ENCODE data around the gene DEGS2.
"Not testable (repeated sequence)": the region's sequence is repeated elsewhere in the genome, so short reads cannot be mapped to it uniquely, and the experiment has no call there.

DNA sequence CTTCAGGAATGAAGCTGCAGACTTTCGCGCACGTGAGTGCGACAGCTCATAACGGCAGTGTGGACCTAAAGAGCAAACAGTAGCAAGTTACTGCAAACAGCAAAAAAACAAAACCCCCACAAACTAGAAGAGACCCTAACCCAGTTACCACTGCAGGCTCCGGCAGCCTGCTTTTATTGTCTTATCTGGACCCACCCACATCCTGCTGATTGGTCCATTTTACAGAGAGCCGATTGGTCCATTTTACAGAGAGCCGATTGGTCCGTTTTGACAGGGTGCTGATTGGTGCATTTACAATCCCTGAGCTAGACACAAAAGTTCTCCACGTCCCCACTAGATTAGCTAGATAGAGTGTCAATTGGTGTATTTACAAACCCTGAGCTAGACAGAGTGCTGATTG lies 48.1 kb upstream of the DEGS2 start:
- not testable (repeated sequence) for TF ChIP-seq POLR2AphosphoS5 (IDR thresholded peaks at IDR 0.05; ENCODE audit: low read depth); EZH2phosphoT487 (IDR thresholded peaks at IDR 0.05; ENCODE audit: unreplicated experiment); ZNF114 (CRISPR knock-in tag; IDR thresholded peaks at IDR 0.05); EZH2 (IDR thresholded peaks at IDR 0.05; ENCODE audit: low read depth, unreplicated experiment); JUNB (IDR thresholded peaks at IDR 0.05; ENCODE audit: unreplicated experiment); STAT1 (IDR thresholded peaks at IDR 0.05; ENCODE audit: unreplicated experiment)
- TF ChIP-seq, protein P1, sequence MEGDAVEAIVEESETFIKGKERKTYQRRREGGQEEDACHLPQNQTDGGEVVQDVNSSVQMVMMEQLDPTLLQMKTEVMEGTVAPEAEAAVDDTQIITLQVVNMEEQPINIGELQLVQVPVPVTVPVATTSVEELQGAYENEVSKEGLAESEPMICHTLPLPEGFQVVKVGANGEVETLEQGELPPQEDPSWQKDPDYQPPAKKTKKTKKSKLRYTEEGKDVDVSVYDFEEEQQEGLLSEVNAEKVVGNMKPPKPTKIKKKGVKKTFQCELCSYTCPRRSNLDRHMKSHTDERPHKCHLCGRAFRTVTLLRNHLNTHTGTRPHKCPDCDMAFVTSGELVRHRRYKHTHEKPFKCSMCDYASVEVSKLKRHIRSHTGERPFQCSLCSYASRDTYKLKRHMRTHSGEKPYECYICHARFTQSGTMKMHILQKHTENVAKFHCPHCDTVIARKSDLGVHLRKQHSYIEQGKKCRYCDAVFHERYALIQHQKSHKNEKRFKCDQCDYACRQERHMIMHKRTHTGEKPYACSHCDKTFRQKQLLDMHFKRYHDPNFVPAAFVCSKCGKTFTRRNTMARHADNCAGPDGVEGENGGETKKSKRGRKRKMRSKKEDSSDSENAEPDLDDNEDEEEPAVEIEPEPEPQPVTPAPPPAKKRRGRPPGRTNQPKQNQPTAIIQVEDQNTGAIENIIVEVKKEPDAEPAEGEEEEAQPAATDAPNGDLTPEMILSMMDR (conservative IDR thresholded peaks at IDR 0.05; ENCODE audit: low read depth in 2 of 2), result not testable (repeated sequence)
- TF ChIP-seq, protein P2, sequence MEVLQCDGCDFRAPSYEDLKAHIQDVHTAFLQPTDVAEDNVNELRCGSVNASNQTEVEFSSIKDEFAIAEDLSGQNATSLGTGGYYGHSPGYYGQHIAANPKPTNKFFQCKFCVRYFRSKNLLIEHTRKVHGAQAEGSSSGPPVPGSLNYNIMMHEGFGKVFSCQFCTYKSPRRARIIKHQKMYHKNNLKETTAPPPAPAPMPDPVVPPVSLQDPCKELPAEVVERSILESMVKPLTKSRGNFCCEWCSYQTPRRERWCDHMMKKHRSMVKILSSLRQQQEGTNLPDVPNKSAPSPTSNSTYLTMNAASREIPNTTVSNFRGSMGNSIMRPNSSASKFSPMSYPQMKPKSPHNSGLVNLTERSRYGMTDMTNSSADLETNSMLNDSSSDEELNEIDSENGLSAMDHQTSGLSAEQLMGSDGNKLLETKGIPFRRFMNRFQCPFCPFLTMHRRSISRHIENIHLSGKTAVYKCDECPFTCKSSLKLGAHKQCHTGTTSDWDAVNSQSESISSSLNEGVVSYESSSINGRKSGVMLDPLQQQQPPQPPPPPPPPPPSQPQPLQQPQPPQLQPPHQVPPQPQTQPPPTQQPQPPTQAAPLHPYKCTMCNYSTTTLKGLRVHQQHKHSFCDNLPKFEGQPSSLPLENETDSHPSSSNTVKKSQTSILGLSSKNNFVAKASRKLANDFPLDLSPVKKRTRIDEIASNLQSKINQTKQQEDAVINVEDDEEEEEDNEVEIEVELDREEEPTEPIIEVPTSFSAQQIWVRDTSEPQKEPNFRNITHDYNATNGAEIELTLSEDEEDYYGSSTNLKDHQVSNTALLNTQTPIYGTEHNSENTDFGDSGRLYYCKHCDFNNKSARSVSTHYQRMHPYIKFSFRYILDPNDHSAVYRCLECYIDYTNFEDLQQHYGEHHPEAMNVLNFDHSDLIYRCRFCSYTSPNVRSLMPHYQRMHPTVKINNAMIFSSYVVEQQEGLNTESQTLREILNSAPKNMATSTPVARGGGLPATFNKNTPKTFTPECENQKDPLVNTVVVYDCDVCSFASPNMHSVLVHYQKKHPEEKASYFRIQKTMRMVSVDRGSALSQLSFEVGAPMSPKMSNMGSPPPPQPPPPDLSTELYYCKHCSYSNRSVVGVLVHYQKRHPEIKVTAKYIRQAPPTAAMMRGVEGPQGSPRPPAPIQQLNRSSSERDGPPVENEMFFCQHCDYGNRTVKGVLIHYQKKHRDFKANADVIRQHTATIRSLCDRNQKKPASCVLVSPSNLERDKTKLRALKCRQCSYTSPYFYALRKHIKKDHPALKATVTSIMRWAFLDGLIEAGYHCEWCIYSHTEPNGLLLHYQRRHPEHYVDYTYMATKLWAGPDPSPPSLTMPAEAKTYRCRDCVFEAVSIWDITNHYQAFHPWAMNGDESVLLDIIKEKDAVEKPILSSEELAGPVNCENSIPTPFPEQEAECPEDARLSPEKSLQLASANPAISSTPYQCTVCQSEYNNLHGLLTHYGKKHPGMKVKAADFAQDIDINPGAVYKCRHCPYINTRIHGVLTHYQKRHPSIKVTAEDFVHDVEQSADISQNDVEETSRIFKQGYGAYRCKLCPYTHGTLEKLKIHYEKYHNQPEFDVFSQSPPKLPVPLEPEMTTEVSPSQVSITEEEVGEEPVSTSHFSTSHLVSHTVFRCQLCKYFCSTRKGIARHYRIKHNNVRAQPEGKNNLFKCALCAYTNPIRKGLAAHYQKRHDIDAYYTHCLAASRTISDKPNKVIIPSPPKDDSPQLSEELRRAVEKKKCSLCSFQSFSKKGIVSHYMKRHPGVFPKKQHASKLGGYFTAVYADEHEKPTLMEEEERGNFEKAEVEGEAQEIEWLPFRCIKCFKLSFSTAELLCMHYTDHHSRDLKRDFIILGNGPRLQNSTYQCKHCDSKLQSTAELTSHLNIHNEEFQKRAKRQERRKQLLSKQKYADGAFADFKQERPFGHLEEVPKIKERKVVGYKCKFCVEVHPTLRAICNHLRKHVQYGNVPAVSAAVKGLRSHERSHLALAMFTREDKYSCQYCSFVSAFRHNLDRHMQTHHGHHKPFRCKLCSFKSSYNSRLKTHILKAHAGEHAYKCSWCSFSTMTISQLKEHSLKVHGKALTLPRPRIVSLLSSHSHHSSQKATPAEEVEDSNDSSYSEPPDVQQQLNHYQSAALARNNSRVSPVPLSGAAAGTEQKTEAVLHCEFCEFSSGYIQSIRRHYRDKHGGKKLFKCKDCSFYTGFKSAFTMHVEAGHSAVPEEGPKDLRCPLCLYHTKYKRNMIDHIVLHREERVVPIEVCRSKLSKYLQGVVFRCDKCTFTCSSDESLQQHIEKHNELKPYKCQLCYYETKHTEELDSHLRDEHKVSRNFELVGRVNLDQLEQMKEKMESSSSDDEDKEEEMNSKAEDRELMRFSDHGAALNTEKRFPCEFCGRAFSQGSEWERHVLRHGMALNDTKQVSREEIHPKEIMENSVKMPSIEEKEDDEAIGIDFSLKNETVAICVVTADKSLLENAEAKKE (CRISPR knock-in tag; IDR thresholded peaks at IDR 0.05), result not testable (repeated sequence)
- TF ChIP-seq, protein P3, sequence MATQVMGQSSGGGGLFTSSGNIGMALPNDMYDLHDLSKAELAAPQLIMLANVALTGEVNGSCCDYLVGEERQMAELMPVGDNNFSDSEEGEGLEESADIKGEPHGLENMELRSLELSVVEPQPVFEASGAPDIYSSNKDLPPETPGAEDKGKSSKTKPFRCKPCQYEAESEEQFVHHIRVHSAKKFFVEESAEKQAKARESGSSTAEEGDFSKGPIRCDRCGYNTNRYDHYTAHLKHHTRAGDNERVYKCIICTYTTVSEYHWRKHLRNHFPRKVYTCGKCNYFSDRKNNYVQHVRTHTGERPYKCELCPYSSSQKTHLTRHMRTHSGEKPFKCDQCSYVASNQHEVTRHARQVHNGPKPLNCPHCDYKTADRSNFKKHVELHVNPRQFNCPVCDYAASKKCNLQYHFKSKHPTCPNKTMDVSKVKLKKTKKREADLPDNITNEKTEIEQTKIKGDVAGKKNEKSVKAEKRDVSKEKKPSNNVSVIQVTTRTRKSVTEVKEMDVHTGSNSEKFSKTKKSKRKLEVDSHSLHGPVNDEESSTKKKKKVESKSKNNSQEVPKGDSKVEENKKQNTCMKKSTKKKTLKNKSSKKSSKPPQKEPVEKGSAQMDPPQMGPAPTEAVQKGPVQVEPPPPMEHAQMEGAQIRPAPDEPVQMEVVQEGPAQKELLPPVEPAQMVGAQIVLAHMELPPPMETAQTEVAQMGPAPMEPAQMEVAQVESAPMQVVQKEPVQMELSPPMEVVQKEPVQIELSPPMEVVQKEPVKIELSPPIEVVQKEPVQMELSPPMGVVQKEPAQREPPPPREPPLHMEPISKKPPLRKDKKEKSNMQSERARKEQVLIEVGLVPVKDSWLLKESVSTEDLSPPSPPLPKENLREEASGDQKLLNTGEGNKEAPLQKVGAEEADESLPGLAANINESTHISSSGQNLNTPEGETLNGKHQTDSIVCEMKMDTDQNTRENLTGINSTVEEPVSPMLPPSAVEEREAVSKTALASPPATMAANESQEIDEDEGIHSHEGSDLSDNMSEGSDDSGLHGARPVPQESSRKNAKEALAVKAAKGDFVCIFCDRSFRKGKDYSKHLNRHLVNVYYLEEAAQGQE (IDR thresholded peaks at IDR 0.05; ENCODE audit: unreplicated experiment), result not testable (repeated sequence)
- TF ChIP-seq, protein P4, sequence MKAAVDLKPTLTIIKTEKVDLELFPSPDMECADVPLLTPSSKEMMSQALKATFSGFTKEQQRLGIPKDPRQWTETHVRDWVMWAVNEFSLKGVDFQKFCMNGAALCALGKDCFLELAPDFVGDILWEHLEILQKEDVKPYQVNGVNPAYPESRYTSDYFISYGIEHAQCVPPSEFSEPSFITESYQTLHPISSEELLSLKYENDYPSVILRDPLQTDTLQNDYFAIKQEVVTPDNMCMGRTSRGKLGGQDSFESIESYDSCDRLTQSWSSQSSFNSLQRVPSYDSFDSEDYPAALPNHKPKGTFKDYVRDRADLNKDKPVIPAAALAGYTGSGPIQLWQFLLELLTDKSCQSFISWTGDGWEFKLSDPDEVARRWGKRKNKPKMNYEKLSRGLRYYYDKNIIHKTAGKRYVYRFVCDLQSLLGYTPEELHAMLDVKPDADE (IDR thresholded peaks at IDR 0.05), result not testable (repeated sequence)
